Upper lobe of left lung (tissue), 6 donors: ENCODE results near the gene COL11A1. TPM values are rescaled to one million over a fixed set of nuclear protein-coding genes. Genes with fewer than 3 reads are reported as not detected.
A peak's percentile ranks its signal among the peaks of the same experiment; 100 is the strongest.

Experiments used
- ATAC-seq, 2 donors: fragments of 200-7000 bp; cut with Tn5 transposase; one replicate each; pipeline ENCODE4 v1.9.1; 2022; ENCODE audit warnings: mild to moderate bottlenecking in 2 of 2, moderate library complexity in 2 of 2; ENCODE audit not compliant: low FRiP score in 2 of 2
- DNase-seq, 2 donors: peaks; one replicate each; pipeline ENCODE4 v3.0.0-alpha.2; 2019 to 2020
- H3K27ac ChIP-seq, 4 donors: fragments of 200-600 bp; sonication (generic); one replicate each; pipeline ENCODE4 v1.5.1; 2016 to 2019
- H3K27me3 ChIP-seq, 4 donors: fragments of 200-600 bp; sonication (generic); one replicate each; pipeline ENCODE4 v1.5.1; 2017 to 2019
- H3K36me3 ChIP-seq, 4 donors: fragments of 200-600 bp; sonication (generic); one replicate each; pipeline ENCODE4 v1.5.1; 2016 to 2019
- H3K4me1 ChIP-seq, 4 donors: fragments of 200-600 bp; sonication (generic); one replicate each; pipeline ENCODE4 v1.5.1; 2018 to 2019
- H3K4me3 ChIP-seq, 4 donors: fragments of 200-600 bp; sonication (generic); one replicate each; pipeline ENCODE4 v1.5.1; 2017 to 2019; ENCODE audit warnings: mild to moderate bottlenecking in 2 of 4, moderate library complexity in 1 of 4
- H3K9me3 ChIP-seq, 4 donors: fragments of 200-600 bp; sonication (generic); one replicate each; pipeline ENCODE4 v1.5.1; 2018 to 2019
- EP300 ChIP-seq, 4 donors: sonication (generic); formaldehyde crosslinking; IDR thresholded peaks; one replicate each; pipeline ENCODE4 v1.5.1; 2017; ENCODE audit warnings: antibody characterized with exemption in 4 of 4, control low read depth in 2 of 4
- POLR2A ChIP-seq, 4 donors: fragments of 450-650 bp; IDR thresholded peaks; one replicate each; pipeline ENCODE4 v1.5.1; 2016 to 2017; ENCODE audit warnings: antibody characterized with exemption in 4 of 4, mild to moderate bottlenecking in 2 of 4
- POLR2AphosphoS5 ChIP-seq, 2 donors: sonication (generic); formaldehyde crosslinking; IDR thresholded peaks; one replicate each; pipeline ENCODE4 v1.5.1; 2017; ENCODE audit warnings: antibody characterized with exemption in 2 of 2
- WGBS, 2 donors: methylation state at CpG; one replicate each; pipeline ENCODE4 v1.1.5; 2017 to 2018; 5-methylcytosine and 5-hydroxymethylcytosine counted together
- total RNA-seq, 6 donors: library from RNA; depleted of rRNA in 4 of 6; stranded (reverse); fragments of >200 nt in 4 of 6; gene quantifications; one replicate each; pipeline versions ENCODE4 v1.1.0 to v1.2.1, GENCODE V29; 2016 to 2021
- TF ChIP-seq, protein P1 (sequence below), 6 experiments: fragments of 450-650 bp in 4 of 6; fragments of 200-600 bp in 2 of 6; sonication (generic) in 2 of 6; IDR thresholded peaks; one replicate each; pipeline ENCODE4 v1.5.1; 2016 to 2019; ENCODE audit warnings: antibody characterized with exemption in 6 of 6
- donor health status: DM: no; HTN: no; CAD: no; lungs with moderate emphysema.
- donor health status: DM: no; HTN: yes; CAD: no; lungs with severe emphysema.

Gene COL11A1
- total RNA-seq, 6 donors from 2014 or later: 0.23 to 1.0 (median 0.73) TPM

DNA sequence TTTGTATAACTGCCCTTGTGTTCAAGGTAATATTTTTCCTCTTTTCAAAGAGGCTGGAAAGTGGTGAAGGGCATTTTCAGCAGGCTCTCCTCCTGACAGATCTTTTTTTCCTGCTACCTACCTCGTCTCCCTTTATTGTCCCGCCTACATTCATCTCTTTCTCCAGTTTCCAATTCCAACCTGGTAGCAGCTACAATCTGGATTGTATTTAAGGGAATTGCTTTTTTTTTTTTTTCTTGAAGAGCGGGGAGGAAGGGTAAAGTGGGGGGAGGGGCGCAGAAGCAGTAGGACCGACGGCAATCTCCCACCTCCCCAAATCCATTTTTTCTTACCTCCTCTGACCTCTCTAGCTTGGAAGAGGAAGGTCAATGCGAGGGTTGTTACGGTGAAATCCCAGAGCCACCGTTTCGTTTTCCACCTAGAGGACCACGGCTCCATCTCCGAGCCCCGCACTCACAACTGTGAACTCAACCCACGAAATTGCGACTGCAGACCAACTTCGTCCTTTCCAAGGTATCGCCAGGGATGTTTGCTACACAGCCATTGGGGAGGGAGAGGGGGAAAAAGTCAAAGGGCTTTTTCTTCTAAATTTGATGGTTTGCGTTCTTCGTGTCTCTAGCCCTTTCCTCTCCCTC lies 464 bp downstream of the COL11A1 start:
- TF ChIP-seq POLR2A (IDR thresholded peaks at IDR 0.05) (no peak), EP300 (IDR thresholded peaks at IDR 0.05) (no peak), POLR2AphosphoS5 (IDR thresholded peaks at IDR 0.05) (no peak)
- TF ChIP-seq, protein P1, sequence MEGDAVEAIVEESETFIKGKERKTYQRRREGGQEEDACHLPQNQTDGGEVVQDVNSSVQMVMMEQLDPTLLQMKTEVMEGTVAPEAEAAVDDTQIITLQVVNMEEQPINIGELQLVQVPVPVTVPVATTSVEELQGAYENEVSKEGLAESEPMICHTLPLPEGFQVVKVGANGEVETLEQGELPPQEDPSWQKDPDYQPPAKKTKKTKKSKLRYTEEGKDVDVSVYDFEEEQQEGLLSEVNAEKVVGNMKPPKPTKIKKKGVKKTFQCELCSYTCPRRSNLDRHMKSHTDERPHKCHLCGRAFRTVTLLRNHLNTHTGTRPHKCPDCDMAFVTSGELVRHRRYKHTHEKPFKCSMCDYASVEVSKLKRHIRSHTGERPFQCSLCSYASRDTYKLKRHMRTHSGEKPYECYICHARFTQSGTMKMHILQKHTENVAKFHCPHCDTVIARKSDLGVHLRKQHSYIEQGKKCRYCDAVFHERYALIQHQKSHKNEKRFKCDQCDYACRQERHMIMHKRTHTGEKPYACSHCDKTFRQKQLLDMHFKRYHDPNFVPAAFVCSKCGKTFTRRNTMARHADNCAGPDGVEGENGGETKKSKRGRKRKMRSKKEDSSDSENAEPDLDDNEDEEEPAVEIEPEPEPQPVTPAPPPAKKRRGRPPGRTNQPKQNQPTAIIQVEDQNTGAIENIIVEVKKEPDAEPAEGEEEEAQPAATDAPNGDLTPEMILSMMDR (IDR thresholded peaks at IDR 0.05): no peak
- no peaks in the 10 kb centered on the region for H3K9me3 ChIP-seq
- 3% methylated on average over 19 of the region's 19 CpGs for WGBS, 2 donors
- no peaks in the 10 kb centered on the region for H3K27me3 ChIP-seq
- no peaks in the 10 kb centered on the region for H3K36me3 ChIP-seq
- peaks cover 20 to 26% (median 21%) of the 10 kb centered on the region in 4 donors for H3K4me1 ChIP-seq
- no peak overlapping the region for H3K27ac ChIP-seq
- H3K4me3 ChIP-seq: peak overlapping the region in 3 of 4 donors; percentile 34 to 45 (median 43)
- ATAC-seq: no peak
- DNase-seq: no peak

GRCh38 chr1:103106426-103107341 lies 1.6 kb downstream of the COL11A1 start:
- Histone ChIP-seq H3K27me3 (no peaks in the 10 kb centered on the region), H3K36me3 (no peaks in the 10 kb centered on the region), H3K4me3 (peak overlapping the region in 3 of 4 donors; percentile 24 to 46 (median 45)), H3K27ac (no peak overlapping the region), H3K4me1 (peaks cover 20 to 26% (median 21%) of the 10 kb centered on the region in 4 donors), H3K9me3 (no peaks in the 10 kb centered on the region)
- DNase-seq: peak in 1 of 2 donors; percentile 25
- peak; percentile 22 to 87 for ATAC-seq
- TF ChIP-seq POLR2AphosphoS5 (IDR thresholded peaks at IDR 0.05): no peak
- TF ChIP-seq, protein P1 (IDR thresholded peaks at IDR 0.05): peak in 2 of 6 experiments; percentile 37 to 38
- no peak for TF ChIP-seq POLR2A (IDR thresholded peaks at IDR 0.05)
- WGBS, 2 donors: 2% methylated on average over 16 to 22 of the region's 23 CpGs

DNA sequence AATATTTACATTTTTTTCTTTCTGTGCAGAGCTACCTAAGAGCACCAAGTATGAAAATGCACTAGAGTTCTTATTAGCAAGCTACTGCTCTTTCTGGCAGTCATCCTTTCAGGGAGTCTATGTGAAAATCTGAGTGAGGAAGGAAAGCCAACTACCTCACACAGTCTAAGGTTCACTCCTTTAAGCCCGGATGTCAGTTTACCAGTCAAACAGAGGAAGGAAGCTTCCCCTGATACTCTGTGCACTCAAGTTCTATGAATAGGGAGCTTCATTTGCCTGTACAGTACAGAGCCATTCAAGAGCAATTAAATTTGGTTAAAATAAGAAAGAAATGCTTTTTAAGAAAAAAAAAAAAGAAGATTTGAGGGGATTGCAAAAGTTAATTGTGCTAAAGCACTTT lies 6.9 kb downstream of the COL11A1 start:
- Histone ChIP-seq H3K4me3 (no peak overlapping the region), H3K4me1 (peaks cover 0 to 2% (median under 1%) of the 10 kb centered on the region in 4 donors), H3K27ac (no peak overlapping the region), H3K9me3 (no peaks in the 10 kb centered on the region), H3K27me3 (no peaks in the 10 kb centered on the region), H3K36me3 (no peaks in the 10 kb centered on the region)
- no peak for DNase-seq
- TF ChIP-seq POLR2A (IDR thresholded peaks at IDR 0.05): no peak
- TF ChIP-seq, protein P1 (IDR thresholded peaks at IDR 0.05): no peak
- no peak for TF ChIP-seq POLR2AphosphoS5 (IDR thresholded peaks at IDR 0.05)
- TF ChIP-seq EP300 (IDR thresholded peaks at IDR 0.05): no peak
- peak in 1 of 2 donors; percentile 19 for ATAC-seq
- WGBS, 2 donors: 41 to 43% methylated on average over 1 of the region's 1 CpG

GRCh38 chr1:103089221-103089620 lies 19.1 kb downstream of the COL11A1 start:
- Histone ChIP-seq H3K27me3 (no peaks in the 10 kb centered on the region), H3K36me3 (no peaks in the 10 kb centered on the region), H3K27ac (no peak overlapping the region), H3K4me3 (no peak overlapping the region), H3K9me3 (no peaks in the 10 kb centered on the region), H3K4me1 (no peaks in the 10 kb centered on the region)
- DNase-seq: no peak
- TF ChIP-seq, protein P1 (IDR thresholded peaks at IDR 0.05): no peak
- TF ChIP-seq POLR2AphosphoS5 (IDR thresholded peaks at IDR 0.05): no peak
- TF ChIP-seq EP300 (IDR thresholded peaks at IDR 0.05): no peak
- no peak for TF ChIP-seq POLR2A (IDR thresholded peaks at IDR 0.05)
- WGBS, 2 donors: 65 to 74% methylated on average over 2 of the region's 2 CpGs
- ATAC-seq: no peak
